CD8-positive, alpha-beta memory T cell (primary cell): ENCODE data around the gene VGLL4. TPM values are rescaled to one million over a fixed set of nuclear protein-coding genes. Genes with fewer than 3 reads are reported as not detected.

ENCODE experiments used
- CTCF ChIA-PET: fragments of 350-600 bp; sonication (Branson Sonifier 250); formaldehyde crosslinking; loops from one replicate; lab custom pipeline; 2021; ENCODE audit warnings: antibody characterized with exemption; lab: Charles Lee
- POLR2A ChIA-PET: fragments of 350-600 bp; sonication (Branson Sonifier 250); formaldehyde crosslinking; loops from one replicate; lab custom pipeline; 2021; ENCODE audit warnings: antibody characterized with exemption; lab: Charles Lee
- DNase-seq, 5 donors: peaks; one replicate each; pipeline versions ENCODE4 v3.0.0 to v3.0.0-alpha.2; 2020 to 2022; ENCODE audit warnings: mixed read lengths in 1 of 5
- H3K27ac ChIP-seq: one replicate; pipeline ENCODE4 v1.7.0; 2013; ENCODE audit warnings: low read depth, mild to moderate bottlenecking, low read length, moderate library complexity
- H3K27me3 ChIP-seq: 2 replicates; pipeline ENCODE4 v1.7.0; 2013; ENCODE audit warnings: low read length, mild to moderate bottlenecking; ENCODE audit not compliant: insufficient read depth, poor library complexity, severe bottlenecking
- H3K36me3 ChIP-seq: 2 replicates; pipeline ENCODE4 v1.7.0; 2013; ENCODE audit warnings: mild to moderate bottlenecking, low read length, moderate library complexity; ENCODE audit not compliant: insufficient read depth
- H3K4me1 ChIP-seq: 2 replicates; pipeline ENCODE4 v1.7.0; 2013; ENCODE audit warnings: mild to moderate bottlenecking, low read length, moderate library complexity; ENCODE audit not compliant: insufficient read depth
- H3K4me3 ChIP-seq: 2 replicates; pipeline ENCODE4 v1.7.0; 2013; ENCODE audit warnings: mild to moderate bottlenecking, low read length
- H3K9me3 ChIP-seq: 2 replicates; pipeline ENCODE4 v1.7.0; 2013; ENCODE audit warnings: mild to moderate bottlenecking, low read length
- H3K27ac Mint-ChIP-seq, 8 donors: one replicate each; pipeline ENCODE4 v1.8.0; 2020 to 2021; ENCODE audit warnings: mixed read lengths in 8 of 8, mild to moderate bottlenecking in 6 of 8, inconsistent platforms in 3 of 8, moderate library complexity in 3 of 8
- H3K27me3 Mint-ChIP-seq, 2 donors: one replicate each; pipeline ENCODE4 v1.8.0; 2020 to 2021; ENCODE audit warnings: mixed read lengths in 2 of 2, mild to moderate bottlenecking in 1 of 2, moderate library complexity in 1 of 2
- H3K36me3 Mint-ChIP-seq, 3 donors: one replicate each; pipeline ENCODE4 v1.8.0; 2020 to 2021; ENCODE audit warnings: mixed read lengths in 3 of 3, inconsistent platforms in 1 of 3, mild to moderate bottlenecking in 1 of 3
- H3K4me1 Mint-ChIP-seq, 3 donors: one replicate each; pipeline ENCODE4 v1.8.0; 2020 to 2021; ENCODE audit warnings: mixed read lengths in 3 of 3, inconsistent platforms in 1 of 3, mild to moderate bottlenecking in 1 of 3
- H3K4me3 Mint-ChIP-seq, 7 donors: one replicate each; pipeline ENCODE4 v1.8.0; 2020 to 2021; ENCODE audit warnings: mixed read lengths in 7 of 7, mild to moderate bottlenecking in 6 of 7, moderate library complexity in 4 of 7, inconsistent platforms in 2 of 7
- H3K9me3 Mint-ChIP-seq, 5 donors: one replicate each; pipeline ENCODE4 v1.8.0; 2020 to 2022; ENCODE audit warnings: mixed read lengths in 5 of 5, mild to moderate bottlenecking in 3 of 5, moderate library complexity in 2 of 5, inconsistent platforms in 1 of 5
- polyA plus RNA-seq: library from polyadenylated mRNA; unstranded; fragments of 300-500 nt; fragmentation: Illumina TruSeq; gene quantifications from one replicate; pipeline ENCODE4 v1.2.3, GENCODE V29; 2021
- total RNA-seq, 2 experiments: library from RNA; stranded (reverse); gene quantifications; one replicate each; pipeline ENCODE4 v1.2.3, GENCODE V29; 2021

VGLL4 gene
- total and polyA plus RNA-seq, 3 experiments from 2014 or later, result 29.9 to 40.5 (median 37.7) TPM

GRCh38 chr3:11661052-11661656 is 17.4 kb upstream of the VGLL4 start:
- Mint-ChIP-seq H3K27me3 (peaks cover 0 to under 1% of the 10 kb centered on the region in 2 donors), H3K36me3 (peaks cover 0 to 5% (median 4%) of the 10 kb centered on the region in 3 donors), H3K9me3 (peaks cover 0 to 2% (median 0%) of the 10 kb centered on the region in 5 donors), H3K27ac (no peak overlapping the region), H3K4me3 (no peak overlapping the region), H3K4me1 (peaks cover 0 to 18% (median 3%) of the 10 kb centered on the region in 3 donors)
- ChIA-PET POLR2A (no interaction called here), CTCF (interaction anchor here (1.4 kb wide), 1 partner anchor 10 kb away, joined by 3 read pairs; no protein-coding TSS in a partner anchor)
- no peak for DNase-seq
- no peaks in the 10 kb centered on the region for H3K9me3 ChIP-seq
- H3K27me3 ChIP-seq, result no peaks in the 10 kb centered on the region
- H3K27ac ChIP-seq, result no peak overlapping the region
- no peaks in the 10 kb centered on the region for H3K4me1 ChIP-seq
- H3K36me3 ChIP-seq, result no peaks in the 10 kb centered on the region
- no peak overlapping the region for H3K4me3 ChIP-seq

GRCh38 chr3:11660242-11660641 is 16.5 kb upstream of the VGLL4 start:
- Histone ChIP-seq H3K4me3 (no peak overlapping the region), H3K27me3 (no peaks in the 10 kb centered on the region), H3K9me3 (no peaks in the 10 kb centered on the region), H3K27ac (no peak overlapping the region), H3K36me3 (no peaks in the 10 kb centered on the region), H3K4me1 (no peaks in the 10 kb centered on the region)
- POLR2A ChIA-PET, result no interaction called here
- CTCF ChIA-PET, result interaction anchor here (1.4 kb wide), 2 partner anchors 9 to 11 kb away, joined by 3 read pairs; no protein-coding TSS in a partner anchor
- peaks cover 0 to 2% (median 1%) of the 10 kb centered on the region in 3 donors for H3K36me3 Mint-ChIP-seq
- H3K27me3 Mint-ChIP-seq, result no peaks in the 10 kb centered on the region
- peaks cover 7 to 26% (median 9%) of the 10 kb centered on the region in 3 donors for H3K4me1 Mint-ChIP-seq
- DNase-seq, result no peak
- peaks cover 0 to 2% (median 0%) of the 10 kb centered on the region in 5 donors for H3K9me3 Mint-ChIP-seq
- H3K4me3 Mint-ChIP-seq, result no peak overlapping the region
- H3K27ac Mint-ChIP-seq, result no peak overlapping the region

- no peaks in the 10 kb centered on the region for H3K9me3 ChIP-seq
- H3K4me3 ChIP-seq, result no peak overlapping the region
- H3K27me3 ChIP-seq, result no peaks in the 10 kb centered on the region
- H3K27ac Mint-ChIP-seq, result no peak overlapping the region
- H3K4me1 ChIP-seq, result no peaks in the 10 kb centered on the region
- H3K27ac ChIP-seq, result no peak overlapping the region
- no peaks in the 10 kb centered on the region for H3K27me3 Mint-ChIP-seq
- H3K4me1 Mint-ChIP-seq, result peaks cover 8 to 27% (median 9%) of the 10 kb centered on the region in 3 donors
- ChIA-PET POLR2A (no interaction called here), CTCF (interaction anchor here (1.0 kb wide), 1 partner anchor 279 kb away, joined by 5 read pairs; no protein-coding TSS in a partner anchor)
- H3K9me3 Mint-ChIP-seq, result peaks cover 0 to 2% (median 0%) of the 10 kb centered on the region in 5 donors
- H3K36me3 Mint-ChIP-seq, result peaks cover 0 to 2% (median 1%) of the 10 kb centered on the region in 3 donors
- no peak for DNase-seq
- H3K4me3 Mint-ChIP-seq, result no peak overlapping the region
- H3K36me3 ChIP-seq, result no peaks in the 10 kb centered on the region
Observed at GRCh38 chr3:11658180-11658579, 14.5 kb upstream of the VGLL4 start.

- H3K36me3 Mint-ChIP-seq, result no peaks in the 10 kb centered on the region
- no peaks in the 10 kb centered on the region for H3K9me3 ChIP-seq
- no peaks in the 10 kb centered on the region for H3K27me3 Mint-ChIP-seq
- no peak overlapping the region for H3K4me3 ChIP-seq
- H3K27me3 ChIP-seq, result no peaks in the 10 kb centered on the region
- DNase-seq, result peak in 3 of 5 donors; percentile 20 to 51 (median 37)
- H3K9me3 Mint-ChIP-seq, result no peaks in the 10 kb centered on the region
- H3K27ac Mint-ChIP-seq, result peak overlapping the region in 6 of 8 donors; percentile 23 to 85 (median 66)
- H3K4me3 Mint-ChIP-seq, result peak overlapping the region in 1 of 7 donors; percentile 9
- no peak overlapping the region for H3K27ac ChIP-seq
- POLR2A ChIA-PET, result no interaction called here
- no peaks in the 10 kb centered on the region for H3K4me1 ChIP-seq
- CTCF ChIA-PET, result interaction anchor here (1.6 to 1.9 kb wide), 2 partner anchors 276 to 419 kb away, joined by 4 to 5 read pairs; no protein-coding TSS in a partner anchor
- peaks cover 5 to 23% (median 8%) of the 10 kb centered on the region in 3 donors for H3K4me1 Mint-ChIP-seq
- H3K36me3 ChIP-seq, result no peaks in the 10 kb centered on the region
Observed at GRCh38 chr3:11655196-11655928, 11.6 kb upstream of the VGLL4 start.

GRCh38 chr3:11654166-11654565 is 10.5 kb upstream of the VGLL4 start:
- no peaks in the 10 kb centered on the region for H3K4me1 ChIP-seq
- POLR2A ChIA-PET, result no interaction called here
- H3K4me3 Mint-ChIP-seq, result no peak overlapping the region
- H3K9me3 ChIP-seq, result no peaks in the 10 kb centered on the region
- H3K36me3 Mint-ChIP-seq, result no peaks in the 10 kb centered on the region
- no peaks in the 10 kb centered on the region for H3K36me3 ChIP-seq
- CTCF ChIA-PET, result interaction anchor here (1.6 kb wide), 1 partner anchor 275 kb away, joined by 5 read pairs; no protein-coding TSS in a partner anchor
- no peaks in the 10 kb centered on the region for H3K27me3 ChIP-seq
- no peaks in the 10 kb centered on the region for H3K9me3 Mint-ChIP-seq
- H3K27me3 Mint-ChIP-seq, result no peaks in the 10 kb centered on the region
- H3K4me1 Mint-ChIP-seq, result peaks cover 5 to 20% (median 8%) of the 10 kb centered on the region in 3 donors
- DNase-seq, result no peak
- no peak overlapping the region for H3K27ac ChIP-seq
- no peak overlapping the region for H3K27ac Mint-ChIP-seq
- no peak overlapping the region for H3K4me3 ChIP-seq

GRCh38 chr3:11653298-11654055 is 9.8 kb upstream of the VGLL4 start:
- no peak overlapping the region for H3K4me3 Mint-ChIP-seq
- H3K4me3 ChIP-seq, result no peak overlapping the region
- DNase-seq, result no peak
- no peaks in the 10 kb centered on the region for H3K27me3 ChIP-seq
- peaks cover 5 to 20% (median 8%) of the 10 kb centered on the region in 3 donors for H3K4me1 Mint-ChIP-seq
- H3K9me3 ChIP-seq, result no peaks in the 10 kb centered on the region
- no peak overlapping the region for H3K27ac Mint-ChIP-seq
- H3K36me3 Mint-ChIP-seq, result no peaks in the 10 kb centered on the region
- ChIA-PET CTCF (interaction anchor here (1.4 to 1.6 kb wide), 2 partner anchors 274 kb away, joined by 4 to 5 read pairs; no protein-coding TSS in a partner anchor), POLR2A (no interaction called here)
- H3K9me3 Mint-ChIP-seq, result no peaks in the 10 kb centered on the region
- H3K27me3 Mint-ChIP-seq, result no peaks in the 10 kb centered on the region
- no peak overlapping the region for H3K27ac ChIP-seq
- no peaks in the 10 kb centered on the region for H3K4me1 ChIP-seq
- H3K36me3 ChIP-seq, result no peaks in the 10 kb centered on the region

- Mint-ChIP-seq H3K36me3 (no peaks in the 10 kb centered on the region), H3K9me3 (no peaks in the 10 kb centered on the region)
- CTCF ChIA-PET, result interaction anchor here (0.7 to 3.6 kb wide), 13 partner anchors 9 to 416 kb away, joined by 3 to 32 read pairs (median 4); partner anchors contain the start of gene VGLL4
Observed at GRCh38 chr3:11651900-11652299, 8.2 kb upstream of the VGLL4 start.

More at GRCh38 chr3:11651900-11652299, 8.2 kb upstream of the VGLL4 start:
- Mint-ChIP-seq H3K4me1 (peaks cover 5 to 20% (median 8%) of the 10 kb centered on the region in 3 donors), H3K4me3 (no peak overlapping the region), H3K27me3 (no peaks in the 10 kb centered on the region), H3K27ac (no peak overlapping the region)
- POLR2A ChIA-PET, result no interaction called here
- H3K4me1 ChIP-seq, result no peaks in the 10 kb centered on the region
- H3K4me3 ChIP-seq, result no peak overlapping the region
- peak in 2 of 5 donors; percentile 26 to 41 for DNase-seq
- H3K27me3 ChIP-seq, result no peaks in the 10 kb centered on the region
- H3K36me3 ChIP-seq, result no peaks in the 10 kb centered on the region
- H3K27ac ChIP-seq, result no peak overlapping the region
- no peaks in the 10 kb centered on the region for H3K9me3 ChIP-seq
